Activated CD4-positive, CD25-positive, alpha-beta regulatory T cell treated with anti-CD3 and anti-CD28 coated beads, Interleukin-2, amount 50 U/mL, for 24 hours (primary cell): ENCODE results near the gene IYD.
"Not testable (repeated sequence)": the region's sequence is repeated elsewhere in the genome, so short reads cannot be mapped to it uniquely, and the experiment has no call there.

Source experiments
- ATAC-seq, 2 donors: fragments of 150-1000 bp; cut with Tn5 transposase; one replicate each; pipeline ENCODE4 v1.10.0; 2021; ENCODE audit warnings: mild to moderate bottlenecking in 1 of 2, moderate library complexity in 1 of 2

Gene IYD

DNA sequence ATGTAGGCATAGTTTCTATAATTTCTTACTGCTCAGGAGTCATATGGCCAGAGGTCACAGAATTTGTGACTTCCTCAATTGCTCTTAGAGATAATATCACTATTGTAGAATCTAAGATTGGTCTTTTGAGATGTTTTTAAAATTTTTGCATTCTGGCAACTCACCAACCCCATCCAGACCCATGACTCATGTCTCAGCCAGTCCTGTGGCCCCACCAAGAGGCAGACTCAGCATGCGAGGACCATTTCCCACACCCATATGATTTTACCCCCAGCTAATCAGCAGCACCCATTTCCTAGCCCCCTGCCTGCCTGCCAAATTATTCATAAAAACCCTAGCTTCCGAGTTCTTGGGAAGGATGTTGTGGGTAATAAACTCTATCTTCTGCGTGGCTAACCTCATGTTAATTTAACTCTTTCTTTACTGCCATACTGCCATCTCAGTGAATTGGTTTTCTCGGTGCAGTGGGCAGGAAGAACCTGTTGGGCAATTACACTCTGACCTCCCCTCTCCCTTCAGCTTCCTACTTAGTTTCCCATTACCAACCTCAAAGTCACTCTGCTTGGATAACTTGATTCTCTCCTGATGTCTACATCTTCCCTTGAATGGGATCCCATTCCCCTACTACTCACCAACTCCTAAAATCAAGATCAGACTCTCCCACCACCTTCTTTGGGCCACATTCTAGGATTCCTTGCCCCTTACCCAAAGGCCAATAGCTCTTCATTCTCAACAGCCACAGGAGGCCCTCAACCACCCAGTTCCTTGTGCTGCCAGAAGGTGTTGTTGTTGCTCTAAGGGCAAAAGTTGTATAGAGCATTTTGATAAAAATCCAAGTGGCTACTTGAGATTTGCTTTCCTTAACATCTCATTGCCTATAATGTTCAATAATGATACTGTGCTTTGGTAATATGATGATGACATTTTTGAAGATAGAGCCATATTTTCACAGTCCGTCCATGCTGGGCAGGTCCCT is 16.2 kb upstream of the IYD start:
- ATAC-seq = no peak

DNA sequence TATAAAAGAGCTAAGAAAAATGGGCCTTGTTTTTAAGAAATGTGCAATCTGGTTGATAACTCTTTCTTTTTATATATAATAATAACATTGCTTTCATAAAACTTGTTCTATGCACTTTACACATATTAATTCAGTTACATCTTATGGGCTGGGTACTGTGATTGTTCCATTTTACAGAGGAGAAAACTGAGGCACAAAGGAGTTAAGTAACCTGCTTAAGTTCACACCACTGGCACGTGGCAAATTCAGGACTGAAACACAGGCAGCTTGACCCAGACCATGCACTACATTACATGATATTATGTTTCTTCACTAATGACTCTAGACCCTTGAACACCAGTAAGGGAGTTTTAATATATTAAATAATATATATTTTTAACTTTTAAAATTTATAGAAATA is 15.4 kb upstream of the IYD start:
- no peak for ATAC-seq

DNA sequence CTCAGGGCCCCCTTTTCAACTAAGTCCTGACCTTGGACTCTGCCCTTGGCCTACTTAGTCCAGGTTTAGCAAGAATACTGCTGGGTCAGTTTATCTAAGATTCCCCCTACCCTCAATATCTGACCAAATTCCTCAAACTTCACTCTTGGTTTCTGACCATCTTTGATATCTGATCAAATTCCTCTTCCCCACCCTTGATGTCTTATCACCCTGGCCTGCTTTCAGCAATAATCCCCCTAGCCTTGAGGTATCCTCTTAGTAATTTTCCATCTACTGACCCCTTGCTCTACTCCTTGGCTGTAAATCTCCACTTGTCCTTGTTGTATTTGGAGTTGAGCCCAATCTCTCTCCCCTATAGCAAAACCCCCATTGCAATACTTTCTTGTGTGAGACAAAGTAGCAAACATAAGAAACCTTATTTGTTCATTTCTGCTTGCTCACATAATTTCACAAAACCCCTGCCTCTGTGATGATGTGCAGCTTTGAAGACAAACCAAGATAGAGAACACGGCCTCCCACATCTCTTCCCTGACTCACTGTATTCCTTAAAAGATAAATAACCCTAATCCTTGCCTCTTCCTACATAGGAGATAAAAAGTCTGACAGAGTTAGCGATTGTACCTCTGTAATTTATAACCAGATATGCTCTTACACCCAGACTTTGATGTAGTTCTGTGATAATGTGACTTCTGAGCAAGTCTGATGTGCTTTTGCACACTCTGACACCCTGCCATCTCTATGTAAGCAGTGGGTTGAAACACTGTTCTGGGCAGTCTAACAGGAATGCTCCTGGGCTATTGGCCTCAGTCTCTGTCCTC is 13.8 kb upstream of the IYD start:
- no peak for ATAC-seq

DNA sequence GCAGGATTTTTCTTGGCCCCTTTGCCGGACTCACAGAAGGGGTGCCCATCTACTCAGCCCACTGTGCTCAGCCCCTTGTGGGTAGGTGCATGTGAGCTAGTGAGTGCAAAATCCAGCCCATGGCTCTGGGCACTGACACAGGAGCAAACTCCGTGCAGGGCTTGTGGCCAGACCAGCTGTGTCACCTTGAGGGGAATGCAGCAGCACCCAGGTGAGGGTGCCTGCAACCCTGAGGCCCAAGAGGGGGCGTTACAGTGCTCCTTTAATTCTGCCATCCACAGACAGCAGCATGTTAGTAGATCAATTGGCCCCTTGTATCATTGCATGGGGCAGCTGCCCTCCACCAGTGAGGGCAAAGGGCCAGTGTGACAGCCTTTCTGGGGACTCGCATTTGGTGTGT is 12.9 kb upstream of the IYD start:
- no peak for ATAC-seq

DNA sequence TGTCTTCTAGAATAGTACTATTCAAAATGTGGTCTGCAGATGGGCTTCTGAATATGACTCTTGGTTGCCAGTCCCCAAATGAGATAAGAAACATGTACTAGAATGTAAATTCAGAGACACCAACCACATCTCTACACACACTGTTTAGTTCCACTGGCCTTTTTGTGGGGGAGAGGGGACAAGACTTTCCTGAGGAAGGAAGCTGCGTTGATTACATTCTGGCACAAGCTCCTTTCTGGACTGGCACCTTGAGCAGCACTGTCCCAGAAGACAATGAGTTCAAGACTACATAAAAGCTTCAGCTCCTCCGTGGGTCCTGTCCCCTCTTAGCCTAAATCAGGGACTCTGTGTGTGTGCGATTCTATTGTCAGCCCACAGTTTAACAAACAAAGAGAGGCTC is 6.9 kb upstream of the IYD start:
- ATAC-seq = no peak

DNA sequence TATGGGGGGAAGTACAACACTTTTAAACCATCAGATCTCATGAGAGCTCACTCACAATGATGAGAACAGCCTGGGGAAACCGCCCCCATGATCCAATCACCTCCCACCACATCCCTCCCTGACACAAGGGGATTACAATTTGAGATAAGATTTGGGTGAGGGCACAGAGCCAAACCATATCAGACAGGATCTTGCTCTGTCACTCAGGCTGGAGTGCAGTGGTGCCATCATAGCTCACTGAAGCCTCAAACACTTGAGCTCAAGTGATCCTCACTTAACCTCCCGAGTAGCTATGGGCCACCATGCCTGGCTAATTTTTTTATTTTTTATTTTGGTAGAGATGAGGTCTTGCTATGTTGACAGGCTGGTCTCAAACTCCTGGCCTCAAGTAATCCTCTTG is 5.1 kb upstream of the IYD start:
- no peak for ATAC-seq

DNA sequence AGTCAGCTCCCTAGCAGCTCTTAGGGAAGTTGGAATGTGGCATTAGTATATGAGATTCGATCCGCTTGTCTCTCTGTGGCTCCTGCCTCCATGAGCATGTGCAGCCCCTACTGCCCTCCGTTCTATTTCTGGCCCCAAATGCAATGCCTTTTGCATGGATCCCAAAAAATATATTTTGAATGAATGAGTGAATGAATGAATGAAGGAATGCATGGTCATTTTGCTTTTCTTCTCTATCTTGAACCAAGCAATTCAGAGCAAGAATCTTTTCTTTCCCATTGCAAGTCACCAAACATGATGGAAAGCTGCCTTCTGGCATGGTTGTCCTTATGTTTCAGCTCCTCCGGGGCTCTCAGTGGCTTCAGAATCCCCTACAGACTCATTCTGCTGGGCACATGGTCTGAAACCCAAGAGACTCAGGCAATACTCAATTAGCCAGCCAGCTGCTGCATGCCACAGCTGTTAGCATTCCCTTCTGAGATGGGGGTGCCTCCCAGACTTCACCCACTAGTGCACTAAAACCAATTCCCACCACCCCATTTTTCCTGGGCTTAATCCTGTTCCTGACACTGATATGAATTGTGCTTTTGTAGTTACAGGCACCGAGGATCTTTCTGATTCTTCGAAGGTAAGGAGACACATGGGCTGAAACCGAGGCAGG is 2.6 kb upstream of the IYD start:
- no peak for ATAC-seq

DNA sequence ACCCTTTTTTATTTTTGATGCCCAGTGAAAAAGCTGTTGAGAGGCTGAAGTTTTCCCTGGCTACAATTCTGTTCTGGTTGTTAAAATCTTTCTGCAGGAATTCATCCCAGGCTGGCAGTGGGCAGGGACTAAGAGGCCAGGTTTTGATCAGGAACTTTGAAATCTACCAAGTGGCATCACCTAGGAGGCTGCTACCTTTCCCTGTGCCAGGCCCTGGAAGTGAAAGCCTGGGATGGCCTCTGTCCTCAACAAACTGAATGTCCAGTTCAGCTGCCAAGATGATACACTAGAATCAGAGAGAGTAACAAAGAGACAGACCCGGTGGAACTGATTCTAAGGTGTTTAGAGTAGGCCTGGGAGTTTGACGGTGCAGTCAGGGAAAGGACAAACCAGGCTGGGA is 596 bp downstream of the IYD start:
- no peak for ATAC-seq

DNA sequence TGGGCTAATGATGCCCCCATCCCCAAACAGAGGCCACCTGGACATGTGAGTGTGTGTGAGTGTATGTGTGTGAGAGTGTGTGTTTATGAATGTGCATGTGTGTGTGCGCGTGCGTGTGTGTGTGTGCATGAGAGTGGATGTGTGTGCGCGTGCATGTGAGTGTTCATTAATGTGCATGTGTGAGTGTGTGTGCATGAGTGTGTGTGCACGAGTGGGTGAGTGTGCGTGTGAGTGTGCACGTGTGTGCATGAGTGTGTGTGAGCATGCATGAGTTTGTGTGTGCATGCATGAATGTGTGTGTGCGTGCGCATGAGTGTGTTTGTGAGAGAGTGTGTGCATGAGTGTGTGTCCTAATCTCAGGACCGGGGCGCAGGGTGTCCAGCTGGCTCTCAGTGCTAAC is 1.3 kb downstream of the IYD start:
- ATAC-seq = no peak

DNA sequence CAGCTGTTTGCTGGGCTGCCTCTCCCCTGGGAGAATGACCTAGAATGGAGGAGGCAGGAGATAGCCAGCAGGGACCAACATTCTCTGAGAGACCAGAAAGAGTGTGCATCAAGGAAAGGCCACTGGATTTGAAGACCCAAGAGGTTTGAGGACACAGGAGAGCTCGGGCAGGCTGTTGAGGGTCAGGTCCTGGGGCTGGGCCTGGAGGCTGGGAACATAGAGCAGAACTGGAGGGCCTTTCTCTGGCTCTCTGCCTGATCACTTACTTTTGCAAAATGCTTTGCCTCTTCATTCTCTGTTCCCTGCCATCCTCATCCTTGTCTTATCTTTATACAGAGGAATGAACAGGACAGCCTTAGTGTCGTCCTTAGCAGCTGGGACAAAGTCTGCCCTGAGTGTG is 2.5 kb downstream of the IYD start:
- no peak for ATAC-seq

DNA sequence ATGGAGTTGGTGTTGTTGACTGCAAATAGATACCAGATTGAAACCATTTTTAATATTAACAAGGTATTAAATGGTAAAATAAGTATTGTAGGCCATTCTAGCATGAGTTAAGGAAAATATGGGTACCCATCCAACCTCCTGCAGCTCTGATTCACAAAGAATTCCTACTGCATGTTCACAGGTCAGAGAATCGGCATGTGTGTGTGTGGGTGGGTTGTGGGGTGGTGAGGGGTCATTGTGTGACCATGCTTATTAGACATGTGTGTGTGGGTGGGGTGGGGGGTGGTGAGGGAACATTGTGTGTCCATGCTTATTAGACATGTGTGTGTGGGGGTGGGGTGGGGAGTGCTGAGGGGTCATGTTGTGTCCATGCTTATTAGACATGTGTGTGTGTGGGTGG is 3.2 kb downstream of the IYD start:
- no peak for ATAC-seq

DNA sequence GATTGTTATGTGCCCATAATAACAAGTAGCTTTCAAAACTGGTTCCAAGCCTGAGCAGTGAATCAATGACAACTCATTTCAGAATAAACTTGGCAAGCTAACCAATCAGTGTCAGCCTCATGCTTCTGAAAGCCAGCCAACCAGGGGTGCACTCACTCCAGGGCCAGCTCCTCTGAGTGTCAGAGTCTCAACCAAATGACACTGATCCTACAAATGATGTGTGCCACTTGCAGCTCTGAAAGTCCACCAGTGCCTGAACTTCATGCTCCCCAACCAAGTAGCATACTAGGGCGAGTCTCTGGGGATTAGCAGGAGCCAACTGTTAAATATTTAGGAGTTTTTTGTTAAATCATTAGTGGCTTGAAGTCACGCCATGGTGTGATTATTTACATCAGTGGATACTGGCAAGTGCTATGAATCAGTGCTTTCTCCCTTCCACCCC is 4.5 kb downstream of the IYD start:
- no peak for ATAC-seq

DNA sequence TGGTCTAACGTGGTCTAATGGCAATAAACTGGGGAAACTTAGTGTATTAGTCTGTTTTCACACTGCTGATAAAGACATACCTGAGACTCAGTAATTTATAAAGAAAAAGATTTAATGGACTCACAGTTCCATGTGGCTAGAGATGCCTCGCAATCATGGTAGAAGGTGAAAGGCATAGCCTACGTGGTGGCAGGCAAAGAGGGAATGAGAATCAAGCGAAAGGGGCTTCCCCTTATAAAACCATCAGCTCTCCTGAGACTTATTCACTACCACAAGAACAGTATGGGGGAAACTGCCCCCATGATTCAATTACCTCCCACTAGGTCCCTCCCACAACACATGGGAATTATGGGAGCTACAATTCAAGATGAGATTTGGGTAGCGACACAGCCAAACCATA is 5.5 kb downstream of the IYD start:
- not testable (repeated sequence) for ATAC-seq

DNA sequence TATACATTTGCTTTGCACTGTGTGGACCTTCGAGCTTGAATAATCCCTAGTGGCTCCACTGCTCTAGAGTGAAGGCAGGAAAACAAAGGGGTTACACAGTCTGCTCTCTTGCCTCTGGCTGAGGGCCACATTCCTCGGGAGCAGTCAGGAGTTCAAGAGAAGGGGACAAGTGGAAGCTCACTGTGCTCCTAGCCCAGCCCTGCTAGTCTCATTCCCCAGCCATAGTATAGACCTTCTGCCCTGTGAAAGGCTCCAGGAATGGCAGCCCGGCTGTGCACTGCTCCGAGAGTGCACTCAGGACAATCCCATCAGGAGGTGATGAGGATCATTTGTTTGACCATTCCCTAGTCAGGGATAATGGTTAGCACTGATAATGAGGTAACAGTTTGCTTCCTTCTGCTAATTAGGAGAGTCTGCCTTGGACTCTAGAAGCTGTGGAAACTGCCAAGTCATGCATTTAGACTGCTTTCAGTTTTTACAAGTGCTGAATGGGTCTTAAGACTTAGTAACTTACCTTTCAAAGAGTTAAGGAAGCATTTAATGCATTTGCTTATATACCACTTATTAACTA is 8.5 kb downstream of the IYD start:
- no peak for ATAC-seq

DNA sequence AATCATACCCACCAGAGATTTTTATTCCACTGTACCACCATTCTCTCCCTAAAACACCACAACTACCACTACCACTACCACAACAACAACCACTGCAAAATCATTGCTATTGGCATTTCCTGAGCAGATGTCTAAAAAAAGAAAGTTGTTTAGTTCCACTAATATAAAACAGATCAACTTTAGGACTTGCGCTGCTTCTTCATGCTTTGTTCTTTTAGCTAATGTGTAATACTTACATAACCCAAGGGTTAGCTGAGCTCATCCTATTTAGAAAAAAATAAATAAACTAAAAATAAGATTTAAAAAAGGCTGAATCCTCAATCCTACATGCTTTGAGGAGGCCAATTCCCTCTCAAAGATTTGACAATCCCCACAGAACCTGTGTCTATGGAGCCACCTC is 11.4 kb downstream of the IYD start:
- ATAC-seq = no peak

DNA sequence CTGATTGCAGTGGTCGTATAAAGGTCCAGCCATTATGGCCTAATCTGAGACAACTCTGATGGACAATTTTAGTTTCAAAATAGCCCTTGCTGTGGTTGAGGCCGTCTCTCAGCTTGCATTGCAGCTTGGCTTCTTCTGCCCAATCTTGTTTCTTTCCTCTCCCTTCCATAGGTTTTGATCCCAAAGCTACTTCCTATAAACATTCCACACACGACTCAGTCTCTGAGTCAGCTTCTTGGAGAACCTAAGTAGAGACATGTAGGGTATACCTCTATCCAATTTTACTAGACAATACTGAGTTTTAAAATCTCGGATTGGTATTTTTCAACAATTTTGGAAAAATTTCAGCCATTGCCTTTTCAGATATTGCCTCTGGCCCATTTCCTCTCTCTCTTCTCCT is 13.4 kb downstream of the IYD start:
- no peak for ATAC-seq

DNA sequence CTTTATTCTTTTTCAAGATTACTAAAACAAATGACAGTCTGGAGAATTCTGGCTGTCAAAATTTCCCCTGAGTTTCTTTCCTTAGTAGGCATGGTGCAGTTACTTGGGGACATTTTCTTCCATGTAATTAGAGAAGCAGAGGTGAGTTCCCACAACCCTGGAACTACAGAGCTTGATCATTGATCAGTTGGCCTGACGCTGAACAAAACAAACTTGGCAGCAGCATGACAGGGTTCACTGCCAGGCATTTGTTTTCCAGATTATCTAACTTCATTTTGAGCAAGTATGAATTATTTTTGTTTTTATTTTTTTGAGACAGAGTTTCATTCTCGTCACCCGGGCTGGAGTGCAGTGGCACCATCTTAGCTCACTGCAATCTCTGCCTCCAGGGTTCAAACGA is 22.6 kb downstream of the IYD start:
- no peak for ATAC-seq

DNA sequence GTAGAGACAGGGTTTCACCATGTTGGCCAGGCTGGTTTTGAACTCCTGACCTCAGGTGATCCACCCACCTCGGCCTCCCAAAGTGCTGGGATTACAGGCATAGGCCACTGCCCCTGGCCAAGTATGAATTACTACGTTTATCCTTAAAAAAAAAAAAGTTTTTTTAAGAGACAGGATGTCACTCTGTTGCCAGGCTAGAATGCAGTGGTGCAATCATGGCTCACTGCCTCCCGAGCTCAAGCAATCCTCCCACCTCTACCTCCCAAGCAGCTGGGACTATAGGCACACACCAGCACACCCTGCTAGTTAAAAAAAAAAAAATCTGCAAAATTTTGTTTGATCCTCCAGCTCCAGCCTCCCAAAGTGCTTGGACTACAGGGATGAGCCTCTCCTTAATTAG is 23.1 kb downstream of the IYD start:
- no peak for ATAC-seq

DNA sequence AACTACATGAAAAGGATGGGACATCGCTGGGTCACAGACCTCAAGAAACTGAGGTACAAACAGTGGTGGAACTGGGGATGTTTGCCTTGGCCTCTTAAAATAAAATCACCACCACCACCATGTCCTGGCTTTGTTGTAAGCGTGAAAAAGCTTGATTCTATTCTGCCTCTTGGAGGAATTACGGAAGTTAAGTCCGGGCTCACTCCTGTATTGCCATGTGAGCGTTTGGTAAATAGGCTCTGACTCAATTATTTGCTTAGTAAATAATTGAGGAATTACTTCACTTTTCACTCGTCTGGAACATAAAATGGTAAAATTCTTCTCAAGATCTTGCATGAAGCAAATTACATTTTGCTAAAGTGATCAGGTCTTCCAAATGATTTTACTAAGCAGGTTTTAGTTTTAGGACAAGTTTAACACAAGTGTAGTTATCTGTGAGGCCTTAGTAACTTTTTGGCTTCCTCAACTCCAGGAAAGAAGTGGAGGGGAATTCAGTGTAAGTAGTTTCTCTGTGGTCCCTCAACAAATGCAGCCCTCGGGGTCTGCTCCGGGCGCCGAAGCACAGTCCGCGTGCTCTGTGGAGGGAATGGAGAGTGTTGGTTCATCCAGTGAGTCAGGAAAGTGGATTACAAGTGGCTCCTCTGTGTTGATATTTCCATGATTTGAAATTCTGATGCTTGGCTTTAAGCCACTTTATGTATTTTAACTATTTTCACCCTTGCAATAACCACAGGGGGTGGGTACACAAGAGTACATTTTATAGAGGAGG is 23.8 kb downstream of the IYD start:
- ATAC-seq = no peak

DNA sequence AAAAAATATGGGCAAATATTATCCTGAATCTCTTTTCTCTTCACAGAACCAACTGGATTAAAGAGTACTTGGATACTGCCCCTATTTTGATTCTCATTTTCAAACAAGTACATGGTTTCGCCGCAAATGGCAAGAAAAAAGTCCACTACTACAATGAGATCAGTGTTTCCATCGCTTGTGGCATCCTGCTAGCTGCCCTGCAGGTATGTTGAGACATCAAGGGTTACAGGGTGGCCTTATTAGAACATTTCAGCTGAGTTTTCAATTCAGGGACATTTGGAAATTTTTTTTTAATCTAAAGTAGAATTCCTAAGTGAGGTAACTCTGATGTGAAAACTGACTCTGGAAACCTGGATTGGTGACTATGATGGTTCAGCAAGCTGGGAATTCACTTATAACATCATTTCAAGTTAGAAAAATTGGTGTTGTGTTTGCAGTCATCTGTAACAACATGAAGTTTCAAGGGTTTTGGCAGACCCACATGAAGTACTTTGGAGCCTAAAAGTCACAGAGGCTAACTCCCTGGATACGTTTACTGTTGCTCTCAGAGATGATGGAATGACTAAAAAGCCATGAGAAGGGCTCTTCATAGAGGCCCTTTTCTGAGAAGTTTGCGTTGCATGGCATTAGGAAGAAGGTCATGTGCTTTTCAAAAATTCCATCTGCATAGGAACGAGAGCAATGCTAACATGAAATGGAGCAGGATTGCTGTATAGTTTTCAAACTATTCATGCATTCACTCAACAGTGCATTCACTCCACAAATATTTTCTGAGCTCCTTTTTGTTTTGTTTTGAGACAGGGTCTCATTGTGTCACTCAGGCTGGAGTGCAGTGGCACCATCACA is 25.5 kb downstream of the IYD start:
- ATAC-seq = no peak

DNA sequence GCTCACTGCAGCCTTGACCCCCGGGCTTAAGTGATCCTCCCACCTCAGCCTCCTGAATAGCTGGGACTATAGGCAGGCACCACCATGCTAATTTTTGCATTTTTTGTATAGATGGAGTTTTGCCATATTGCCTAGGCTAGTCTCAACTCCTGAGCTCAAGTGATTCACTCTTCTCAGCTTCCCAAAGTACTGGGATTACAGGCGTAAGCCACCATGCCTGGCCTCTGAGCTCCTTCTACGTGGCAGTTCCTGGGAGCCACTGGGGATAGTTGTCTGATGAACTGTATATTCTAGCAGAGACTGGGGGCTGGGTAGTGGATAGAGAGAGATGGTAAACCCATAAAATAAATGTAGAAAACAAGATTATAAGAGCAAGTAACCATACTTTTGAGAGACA is 26.1 kb downstream of the IYD start:
- no peak for ATAC-seq
